Muscle of leg (tissue), 11 donors: ENCODE data around the gene LCP1. TPM values are rescaled to one million over a fixed set of nuclear protein-coding genes. Genes with fewer than 3 reads are reported as not detected.

Experiments
- DNase-seq: peaks from one replicate; pipeline ENCODE4 v3.0.0; 2013
- H3K27ac ChIP-seq: one replicate; pipeline ENCODE4 v1.5.1; 2013; ENCODE audit warnings: mild to moderate bottlenecking, low read length, control low read depth
- H3K27me3 ChIP-seq: one replicate; pipeline ENCODE4 v1.6.1; 2013; ENCODE audit warnings: low read length; ENCODE audit not compliant: control insufficient read depth, insufficient read depth
- H3K36me3 ChIP-seq: one replicate; pipeline ENCODE4 v1.6.1; 2013; ENCODE audit warnings: low read length; ENCODE audit not compliant: control insufficient read depth, insufficient read depth
- H3K4me1 ChIP-seq: one replicate; pipeline ENCODE4 v1.6.1; 2013; ENCODE audit warnings: low read length; ENCODE audit not compliant: control insufficient read depth, insufficient read depth
- H3K4me3 ChIP-seq: one replicate; pipeline ENCODE4 v1.5.1; 2013; ENCODE audit warnings: low read length, control low read depth
- H3K9me3 ChIP-seq: replicated peaks from 2 replicates; pipeline ENCODE4 v1.6.1; 2013; ENCODE audit warnings: low read depth, low read length; ENCODE audit not compliant: control insufficient read depth
- WGBS: methylation state at CpG from one replicate; pipeline ENCODE4 v1.1.5; 2013; ENCODE audit warnings: missing lambda C conversion rate; ENCODE audit not compliant: insufficient coverage; 5-methylcytosine and 5-hydroxymethylcytosine counted together
- polyA plus RNA-seq, 8 donors: library from polyadenylated mRNA; unstranded; fragments of 120-200 nt; gene quantifications; one replicate each; pipeline versions ENCODE4 v1.2.1 to v1.2.3, GENCODE V29; 2013; ENCODE audit warnings: inconsistent platforms in 1 of 8, low replicate concordance in 1 of 8; ENCODE audit not compliant: insufficient read length in 8 of 8, insufficient read depth in 1 of 8
- total RNA-seq: library from RNA; stranded (reverse); fragments of 120-200 nt; gene quantifications from one replicate; pipeline ENCODE4 v1.2.4, GENCODE V29; 2013

LCP1 gene
- total and polyA plus RNA-seq, 9 donors, result 7.6 to 16.9 (median 10.3) TPM

- 71% methylated on average over 3 of the region's 5 CpGs for WGBS
Observed at GRCh38 chr13:46088821-46089562, 93.0 kb downstream of the LCP1 start.

GRCh38 chr13:46087481-46087880 is 94.5 kb downstream of the LCP1 start:
- DNase-seq, result no peak
- Histone ChIP-seq H3K9me3 (no peaks in the 10 kb centered on the region), H3K36me3 (no peaks in the 10 kb centered on the region), H3K4me3 (no peak overlapping the region), H3K27me3 (no peaks in the 10 kb centered on the region), H3K4me1 (no peaks in the 10 kb centered on the region), H3K27ac (no peak overlapping the region)

More at GRCh38 chr13:46088821-46089562, 93.0 kb downstream of the LCP1 start:
- Histone ChIP-seq H3K36me3 (no peaks in the 10 kb centered on the region), H3K27me3 (no peaks in the 10 kb centered on the region), H3K9me3 (no peaks in the 10 kb centered on the region), H3K4me3 (no peak overlapping the region), H3K27ac (no peak overlapping the region), H3K4me1 (no peaks in the 10 kb centered on the region)
- no peak for DNase-seq

GRCh38 chr13:46086985-46087384 is 95.0 kb downstream of the LCP1 start:
- Histone ChIP-seq H3K27ac (no peak overlapping the region), H3K4me1 (no peaks in the 10 kb centered on the region), H3K36me3 (no peaks in the 10 kb centered on the region), H3K9me3 (no peaks in the 10 kb centered on the region), H3K27me3 (no peaks in the 10 kb centered on the region), H3K4me3 (no peak overlapping the region)
- WGBS, result 84% methylated on average over 7 of the region's 12 CpGs
- no peak for DNase-seq

- Histone ChIP-seq H3K27me3 (no peaks in the 10 kb centered on the region), H3K4me1 (no peaks in the 10 kb centered on the region), H3K36me3 (no peaks in the 10 kb centered on the region), H3K9me3 (no peaks in the 10 kb centered on the region), H3K27ac (no peak overlapping the region), H3K4me3 (no peak overlapping the region)
- WGBS, result 89% methylated on average over 10 of the region's 12 CpGs
- DNase-seq, result no peak
Observed at GRCh38 chr13:46086421-46086922, 95.5 kb downstream of the LCP1 start.

- no peak for DNase-seq
- 93% methylated on average over 12 of the region's 13 CpGs for WGBS
- H3K36me3 ChIP-seq, result no peaks in the 10 kb centered on the region
- no peaks in the 10 kb centered on the region for H3K9me3 ChIP-seq
- no peak overlapping the region for H3K4me3 ChIP-seq
- no peaks in the 10 kb centered on the region for H3K4me1 ChIP-seq
- no peaks in the 10 kb centered on the region for H3K27me3 ChIP-seq
- no peak overlapping the region for H3K27ac ChIP-seq
Observed at GRCh38 chr13:46085737-46086136, 96.2 kb downstream of the LCP1 start.

GRCh38 chr13:46082324-46082723 is 99.7 kb downstream of the LCP1 start:
- Histone ChIP-seq H3K4me1 (no peaks in the 10 kb centered on the region), H3K27ac (no peak overlapping the region), H3K4me3 (no peak overlapping the region), H3K36me3 (no peaks in the 10 kb centered on the region), H3K27me3 (no peaks in the 10 kb centered on the region), H3K9me3 (no peaks in the 10 kb centered on the region)
- 97% methylated on average over 4 of the region's 5 CpGs for WGBS
- no peak for DNase-seq

GRCh38 chr13:46079770-46080169 is 102.2 kb downstream of the LCP1 start:
- Histone ChIP-seq H3K4me1 (no peaks in the 10 kb centered on the region), H3K36me3 (no peaks in the 10 kb centered on the region), H3K27ac (no peak overlapping the region), H3K27me3 (no peaks in the 10 kb centered on the region), H3K9me3 (no peaks in the 10 kb centered on the region), H3K4me3 (no peak overlapping the region)
- DNase-seq, result no peak
- no CpG with 5 or more reads among the region's 2 CpGs for WGBS

- Histone ChIP-seq H3K27me3 (no peaks in the 10 kb centered on the region), H3K9me3 (no peaks in the 10 kb centered on the region), H3K4me3 (no peak overlapping the region), H3K36me3 (no peaks in the 10 kb centered on the region), H3K27ac (no peak overlapping the region), H3K4me1 (no peaks in the 10 kb centered on the region)
- WGBS, result 80% methylated on average over 1 of the region's 1 CpG
- DNase-seq, result peak; percentile 2
Observed at GRCh38 chr13:46077265-46077664, 104.7 kb downstream of the LCP1 start.

- Histone ChIP-seq H3K36me3 (no peaks in the 10 kb centered on the region), H3K27ac (no peak overlapping the region), H3K4me1 (no peaks in the 10 kb centered on the region), H3K4me3 (no peak overlapping the region), H3K27me3 (no peaks in the 10 kb centered on the region), H3K9me3 (no peaks in the 10 kb centered on the region)
- WGBS, result no CpG with 5 or more reads among the region's 3 CpGs
- DNase-seq, result no peak
Observed at GRCh38 chr13:46076827-46077226, 105.2 kb downstream of the LCP1 start.
